Measurements from ENCODE around the gene CHST9.
"Not testable (repeated sequence)": the region's sequence is repeated elsewhere in the genome, so short reads cannot be mapped to it uniquely, and the experiment has no call there.

Gene CHST9

GRCh38 chr18:26930630-26931029 is 254.5 kb downstream of the CHST9 start:
- no peak for DNase-seq (ENCODE audit: low read depth in 3 of 3)

GRCh38 chr18:26928670-26929313 is 256.3 kb downstream of the CHST9 start:
- no peak for DNase-seq (ENCODE audit: low read depth in 3 of 3)

GRCh38 chr18:26927822-26928221 is 257.3 kb downstream of the CHST9 start:
- DNase-seq (ENCODE audit: low read depth in 3 of 3), result not testable (repeated sequence)

- no peak for DNase-seq (ENCODE audit: low read depth in 3 of 3)
These were observed 258.9 kb downstream of the CHST9 start for GRCh38 chr18:26926066-26926675.

GRCh38 chr18:26925313-26925712 is 259.8 kb downstream of the CHST9 start:
- DNase-seq (ENCODE audit: low read depth in 3 of 3), result no peak

- DNase-seq (ENCODE audit: low read depth in 3 of 3), result no peak
These were observed 262.8 kb downstream of the CHST9 start for GRCh38 chr18:26922313-26922712.

GRCh38 chr18:26920644-26921043 is 264.5 kb downstream of the CHST9 start:
- DNase-seq (ENCODE audit: low read depth in 3 of 3), result no peak

GRCh38 chr18:26919627-26920026 is 265.5 kb downstream of the CHST9 start:
- DNase-seq (ENCODE audit: low read depth in 3 of 3), result no peak

GRCh38 chr18:26919201-26919600 is 265.9 kb downstream of the CHST9 start:
- no peak for DNase-seq (ENCODE audit: low read depth in 3 of 3)

- no peak for DNase-seq (ENCODE audit: low read depth in 3 of 3)
These were observed 273.3 kb downstream of the CHST9 start for GRCh38 chr18:26911840-26912239.

- no peak for DNase-seq (ENCODE audit: low read depth in 3 of 3)
These were observed 275.4 kb downstream of the CHST9 start for GRCh38 chr18:26909599-26910290.

GRCh38 chr18:26908906-26909305 is 276.2 kb downstream of the CHST9 start:
- no peak for DNase-seq (ENCODE audit: low read depth in 3 of 3)

- DNase-seq (ENCODE audit: low read depth in 3 of 3), result no peak
These were observed 282.8 kb downstream of the CHST9 start for GRCh38 chr18:26902291-26902690.

GRCh38 chr18:26901020-26901419 is 284.1 kb downstream of the CHST9 start:
- no peak for DNase-seq (ENCODE audit: low read depth in 3 of 3)

GRCh38 chr18:26894426-26894825 is 290.7 kb downstream of the CHST9 start:
- no peak for DNase-seq (ENCODE audit: low read depth in 3 of 3)

GRCh38 chr18:26893996-26894395 is 291.1 kb downstream of the CHST9 start:
- no peak for DNase-seq (ENCODE audit: low read depth in 3 of 3)

GRCh38 chr18:26888259-26888658 is 296.8 kb downstream of the CHST9 start:
- no peak for DNase-seq (ENCODE audit: low read depth in 3 of 3)

GRCh38 chr18:26875040-26875654 is 310.0 kb downstream of the CHST9 start:
- no peak for DNase-seq (ENCODE audit: low read depth in 3 of 3)

GRCh38 chr18:26874283-26874682 is 310.8 kb downstream of the CHST9 start:
- no peak for DNase-seq (ENCODE audit: low read depth in 3 of 3)

GRCh38 chr18:26869640-26870039 is 315.5 kb downstream of the CHST9 start:
- no peak for DNase-seq (ENCODE audit: low read depth in 3 of 3)

GRCh38 chr18:26868968-26869586 is 316.0 kb downstream of the CHST9 start:
- DNase-seq (ENCODE audit: low read depth in 3 of 3), result no peak

GRCh38 chr18:26867471-26867870 is 317.6 kb downstream of the CHST9 start:
- no peak for DNase-seq (ENCODE audit: low read depth in 3 of 3)
